Measurements from ENCODE around the gene GLA. TPM values are rescaled to one million over a fixed set of nuclear protein-coding genes. Genes with fewer than 3 reads are reported as not detected.

Gene GLA
- total and polyA plus RNA-seq, 2 donors (not counting 1 experiment from before 2014, with no cell fraction given), result 22.1 to 42.7 TPM

DNA sequence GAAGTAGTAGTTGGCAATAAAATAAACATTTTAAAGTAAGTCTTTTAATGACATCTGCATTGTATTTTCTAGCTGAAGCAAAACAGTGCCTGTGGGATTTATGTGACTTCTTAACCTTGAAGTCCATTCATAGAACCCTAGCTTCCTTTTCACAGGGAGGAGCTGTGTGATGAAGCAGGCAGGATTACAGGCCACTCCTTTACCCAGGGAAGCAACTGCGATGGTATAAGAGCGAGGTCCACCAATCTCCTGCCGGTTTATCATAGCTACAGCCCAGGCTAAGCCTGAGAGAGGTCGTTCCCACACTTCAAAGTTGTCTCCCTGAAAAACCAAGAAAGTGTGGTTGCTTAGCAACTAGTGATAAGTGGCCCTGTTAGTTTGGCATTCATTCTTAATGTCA, 9.9 kb downstream of the GLA start:
- H3K4me2 ChIP-seq (replicated peaks; ENCODE audit: low read depth, low read length, poor library complexity, severe bottlenecking), result no peak overlapping the region
- H3K27ac ChIP-seq (ENCODE audit: low read length in 2 of 2), result no peak overlapping the region
- no peaks in the 10 kb centered on the region for H3K4me1 ChIP-seq (ENCODE audit: control insufficient read depth in 2 of 2, insufficient read depth in 2 of 2, low read length in 2 of 2)
- intact Hi-C loops (cut with micrococcal nuclease), result no loop called here
- no CpG with 5 or more reads among the region's 4 CpGs for WGBS (ENCODE audit: insufficient coverage)
- no peaks in the 10 kb centered on the region for H3K27me3 ChIP-seq (replicated peaks in 1 of 4; ENCODE audit: control extremely low read depth in 1 of 4, control insufficient read depth in 3 of 4, insufficient read depth in 4 of 4, low read length in 3 of 4)
- peaks cover 0 to 12% of the 10 kb centered on the region in 2 experiments for H3K36me3 ChIP-seq (replicated peaks in 1 of 2; ENCODE audit: control extremely low read depth in 1 of 2, control insufficient read depth in 1 of 2, extremely low read depth in 1 of 2, insufficient read depth in 2 of 2, low read length in 1 of 2)
- Mint-ChIP-seq H3K27me3 (no peaks in the 10 kb centered on the region), H3K27ac (no peak overlapping the region), H3K9me3 (ENCODE audit: insufficient read depth) (no peaks in the 10 kb centered on the region), H3K4me3 (no peak overlapping the region), H3K4me1 (peaks cover 13% of the 10 kb centered on the region)
- TF ChIP-seq EZH2 (IDR thresholded peaks at IDR 0.05; ENCODE audit: borderline replicate concordance, insufficient read depth, low read depth, low read length, poor library complexity, severe bottlenecking) (no peak), CTCF (IDR thresholded peaks at IDR 0.05) (no peak)
- no peaks in the 10 kb centered on the region for H3K9me3 ChIP-seq (ENCODE audit: control extremely low read depth in 1 of 3, control insufficient read depth in 2 of 3, insufficient read depth in 1 of 3, low read length in 2 of 3)
- H3K79me2 ChIP-seq (ENCODE audit: control insufficient read depth, insufficient read depth, low read length), result no peaks in the 10 kb centered on the region
- H2AFZ ChIP-seq (ENCODE audit: insufficient read depth, low read depth, low read length, poor library complexity, severe bottlenecking), result no peak overlapping the region
- ChIA-PET POLR2A (no interaction called here), CTCF (interaction anchor here (0.6 kb wide), 2 partner anchors 40 to 46 kb away, joined by 3 read pairs; no protein-coding TSS in a partner anchor)
- no peak overlapping the region for H3K9ac ChIP-seq (ENCODE audit: low read length)
- no peak overlapping the region for H3K4me3 ChIP-seq (ENCODE audit: control extremely low read depth in 1 of 5, extremely low read depth in 1 of 5, insufficient read depth in 1 of 5, low read depth in 2 of 5, low read length in 4 of 5)
- DNase-seq (no peak), ATAC-seq (ENCODE audit: low read depth) (no peak)
- H4K20me1 ChIP-seq (ENCODE audit: control insufficient read depth, insufficient read depth, low read length, poor library complexity, severe bottlenecking), result no peaks in the 10 kb centered on the region

DNA sequence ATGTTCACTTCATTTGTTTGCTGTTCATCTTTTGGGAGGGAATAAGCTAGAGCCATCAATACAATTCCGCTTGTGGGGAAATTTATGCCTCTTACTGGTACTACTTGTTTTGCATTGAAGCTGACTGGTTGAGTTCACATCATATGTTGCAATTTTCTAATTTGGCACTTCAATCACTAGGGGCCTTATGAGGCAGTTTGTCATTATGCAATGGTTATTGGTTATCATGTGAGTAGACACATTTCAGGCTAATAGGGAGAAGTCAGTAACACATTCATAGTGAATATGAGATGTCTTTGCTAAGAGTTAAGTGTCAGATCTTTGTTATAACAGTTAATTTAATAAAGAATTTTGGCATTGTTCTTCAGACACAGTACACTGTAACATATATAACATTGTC, 11.9 kb downstream of the GLA start:
- no peaks in the 10 kb centered on the region for H3K27me3 Mint-ChIP-seq
- no peaks in the 10 kb centered on the region for H3K79me2 ChIP-seq (ENCODE audit: control insufficient read depth, insufficient read depth, low read length)
- H4K20me1 ChIP-seq (ENCODE audit: control insufficient read depth, insufficient read depth, low read length, poor library complexity, severe bottlenecking), result no peaks in the 10 kb centered on the region
- H3K27ac ChIP-seq (ENCODE audit: low read length in 2 of 2), result peak overlapping the region in 1 of 2 donors; percentile 24
- no peak overlapping the region for H3K27ac Mint-ChIP-seq
- POLR2A ChIA-PET, result interaction anchor here (0.7 kb wide), 1 partner anchor 10 kb away, joined by 5 read pairs; no protein-coding TSS in a partner anchor
- no peak overlapping the region for H3K4me3 ChIP-seq (ENCODE audit: control extremely low read depth in 1 of 5, extremely low read depth in 1 of 5, insufficient read depth in 1 of 5, low read depth in 2 of 5, low read length in 4 of 5)
- TF ChIP-seq EZH2 (IDR thresholded peaks at IDR 0.05; ENCODE audit: borderline replicate concordance, insufficient read depth, low read depth, low read length, poor library complexity, severe bottlenecking) (no peak), CTCF (IDR thresholded peaks at IDR 0.05) (no peak)
- no peaks in the 10 kb centered on the region for H3K27me3 ChIP-seq (replicated peaks in 1 of 4; ENCODE audit: control extremely low read depth in 1 of 4, control insufficient read depth in 3 of 4, insufficient read depth in 4 of 4, low read length in 3 of 4)
- H3K9ac ChIP-seq (ENCODE audit: low read length), result no peak overlapping the region
- H3K4me3 Mint-ChIP-seq, result no peak overlapping the region
- no CpG with 5 or more reads among the region's 1 CpG for WGBS (ENCODE audit: insufficient coverage)
- intact Hi-C loops (cut with micrococcal nuclease), result no loop called here
- H2AFZ ChIP-seq (ENCODE audit: insufficient read depth, low read depth, low read length, poor library complexity, severe bottlenecking), result no peak overlapping the region
- H3K9me3 Mint-ChIP-seq (ENCODE audit: insufficient read depth), result no peaks in the 10 kb centered on the region
- ATAC-seq (ENCODE audit: low read depth) (no peak), DNase-seq (no peak)
- CTCF ChIA-PET, result interaction anchor here (0.7 to 0.8 kb wide), 2 partner anchors 19 to 233 kb away, joined by 3 to 4 read pairs; no protein-coding TSS in a partner anchor
- no peaks in the 10 kb centered on the region for H3K9me3 ChIP-seq (ENCODE audit: control extremely low read depth in 1 of 3, control insufficient read depth in 2 of 3, insufficient read depth in 1 of 3, low read length in 2 of 3)
- H3K4me1 ChIP-seq (ENCODE audit: control insufficient read depth in 2 of 2, insufficient read depth in 2 of 2, low read length in 2 of 2), result peaks cover 8 to 13% of the 10 kb centered on the region in 2 donors
- peaks cover 0 to 15% of the 10 kb centered on the region in 2 experiments for H3K36me3 ChIP-seq (replicated peaks in 1 of 2; ENCODE audit: control extremely low read depth in 1 of 2, control insufficient read depth in 1 of 2, extremely low read depth in 1 of 2, insufficient read depth in 2 of 2, low read length in 1 of 2)
- peaks cover 28% of the 10 kb centered on the region for H3K4me1 Mint-ChIP-seq
- H3K4me2 ChIP-seq (replicated peaks; ENCODE audit: low read depth, low read length, poor library complexity, severe bottlenecking), result no peak overlapping the region
